Measurements from ENCODE around the gene NDUFA12.
"Not testable (repeated sequence)": the region's sequence is repeated elsewhere in the genome, so short reads cannot be mapped to it uniquely, and the experiment has no call there.

NDUFA12 gene

GRCh38 chr12:94988471-94988870 is 15.0 kb downstream of the NDUFA12 start:
- no peak for ATAC-seq
- TF ChIP-seq ISL1 (CRISPR knock-in tag; IDR thresholded peaks at IDR 0.05) (no peak), ZNF70 (CRISPR knock-in tag; IDR thresholded peaks at IDR 0.05) (no peak), ZNF8 (CRISPR knock-in tag; IDR thresholded peaks at IDR 0.05) (no peak), PPARA (CRISPR knock-in tag; IDR thresholded peaks at IDR 0.05; ENCODE audit: borderline replicate concordance) (no peak), ZNF565 (CRISPR knock-in tag; conservative IDR thresholded peaks at IDR 0.05; ENCODE audit: low read depth) (no peak), GLIS3 (CRISPR knock-in tag; IDR thresholded peaks at IDR 0.05) (no peak), PATZ1 (CRISPR knock-in tag; IDR thresholded peaks at IDR 0.05; ENCODE audit: borderline replicate concordance) (no peak), CSDC2 (CRISPR knock-in tag; IDR thresholded peaks at IDR 0.05) (no peak), SNAI2 (CRISPR knock-in tag; IDR thresholded peaks at IDR 0.05) (no peak), TCF4 (CRISPR knock-in tag; IDR thresholded peaks at IDR 0.05; ENCODE audit: borderline replicate concordance) (no peak), OSR1 (CRISPR knock-in tag; IDR thresholded peaks at IDR 0.05) (no peak), ZFP3 (CRISPR knock-in tag; IDR thresholded peaks at IDR 0.05) (no peak), ESRRG (CRISPR knock-in tag; IDR thresholded peaks at IDR 0.05) (no peak)
- TF ChIP-seq, protein P1, sequence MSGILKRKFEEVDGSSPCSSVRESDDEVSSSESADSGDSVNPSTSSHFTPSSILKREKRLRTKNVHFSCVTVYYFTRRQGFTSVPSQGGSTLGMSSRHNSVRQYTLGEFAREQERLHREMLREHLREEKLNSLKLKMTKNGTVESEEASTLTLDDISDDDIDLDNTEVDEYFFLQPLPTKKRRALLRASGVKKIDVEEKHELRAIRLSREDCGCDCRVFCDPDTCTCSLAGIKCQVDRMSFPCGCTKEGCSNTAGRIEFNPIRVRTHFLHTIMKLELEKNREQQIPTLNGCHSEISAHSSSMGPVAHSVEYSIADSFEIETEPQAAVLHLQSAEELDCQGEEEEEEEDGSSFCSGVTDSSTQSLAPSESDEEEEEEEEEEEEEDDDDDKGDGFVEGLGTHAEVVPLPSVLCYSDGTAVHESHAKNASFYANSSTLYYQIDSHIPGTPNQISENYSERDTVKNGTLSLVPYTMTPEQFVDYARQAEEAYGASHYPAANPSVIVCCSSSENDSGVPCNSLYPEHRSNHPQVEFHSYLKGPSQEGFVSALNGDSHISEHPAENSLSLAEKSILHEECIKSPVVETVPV (CRISPR knock-in tag; IDR thresholded peaks at IDR 0.05): no peak
- TF ChIP-seq, protein P2, sequence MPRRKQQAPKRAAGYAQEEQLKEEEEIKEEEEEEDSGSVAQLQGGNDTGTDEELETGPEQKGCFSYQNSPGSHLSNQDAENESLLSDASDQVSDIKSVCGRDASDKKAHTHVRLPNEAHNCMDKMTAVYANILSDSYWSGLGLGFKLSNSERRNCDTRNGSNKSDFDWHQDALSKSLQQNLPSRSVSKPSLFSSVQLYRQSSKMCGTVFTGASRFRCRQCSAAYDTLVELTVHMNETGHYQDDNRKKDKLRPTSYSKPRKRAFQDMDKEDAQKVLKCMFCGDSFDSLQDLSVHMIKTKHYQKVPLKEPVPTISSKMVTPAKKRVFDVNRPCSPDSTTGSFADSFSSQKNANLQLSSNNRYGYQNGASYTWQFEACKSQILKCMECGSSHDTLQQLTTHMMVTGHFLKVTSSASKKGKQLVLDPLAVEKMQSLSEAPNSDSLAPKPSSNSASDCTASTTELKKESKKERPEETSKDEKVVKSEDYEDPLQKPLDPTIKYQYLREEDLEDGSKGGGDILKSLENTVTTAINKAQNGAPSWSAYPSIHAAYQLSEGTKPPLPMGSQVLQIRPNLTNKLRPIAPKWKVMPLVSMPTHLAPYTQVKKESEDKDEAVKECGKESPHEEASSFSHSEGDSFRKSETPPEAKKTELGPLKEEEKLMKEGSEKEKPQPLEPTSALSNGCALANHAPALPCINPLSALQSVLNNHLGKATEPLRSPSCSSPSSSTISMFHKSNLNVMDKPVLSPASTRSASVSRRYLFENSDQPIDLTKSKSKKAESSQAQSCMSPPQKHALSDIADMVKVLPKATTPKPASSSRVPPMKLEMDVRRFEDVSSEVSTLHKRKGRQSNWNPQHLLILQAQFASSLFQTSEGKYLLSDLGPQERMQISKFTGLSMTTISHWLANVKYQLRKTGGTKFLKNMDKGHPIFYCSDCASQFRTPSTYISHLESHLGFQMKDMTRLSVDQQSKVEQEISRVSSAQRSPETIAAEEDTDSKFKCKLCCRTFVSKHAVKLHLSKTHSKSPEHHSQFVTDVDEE (CRISPR knock-in tag; IDR thresholded peaks at IDR 0.05): no peak
- TF ChIP-seq, protein P3, sequence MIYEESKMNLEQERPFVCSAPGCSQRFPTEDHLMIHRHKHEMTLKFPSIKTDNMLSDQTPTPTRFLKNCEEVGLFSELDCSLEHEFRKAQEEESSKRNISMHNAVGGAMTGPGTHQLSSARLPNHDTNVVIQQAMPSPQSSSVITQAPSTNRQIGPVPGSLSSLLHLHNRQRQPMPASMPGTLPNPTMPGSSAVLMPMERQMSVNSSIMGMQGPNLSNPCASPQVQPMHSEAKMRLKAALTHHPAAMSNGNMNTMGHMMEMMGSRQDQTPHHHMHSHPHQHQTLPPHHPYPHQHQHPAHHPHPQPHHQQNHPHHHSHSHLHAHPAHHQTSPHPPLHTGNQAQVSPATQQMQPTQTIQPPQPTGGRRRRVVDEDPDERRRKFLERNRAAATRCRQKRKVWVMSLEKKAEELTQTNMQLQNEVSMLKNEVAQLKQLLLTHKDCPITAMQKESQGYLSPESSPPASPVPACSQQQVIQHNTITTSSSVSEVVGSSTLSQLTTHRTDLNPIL (CRISPR knock-in tag; IDR thresholded peaks at IDR 0.05; ENCODE audit: low read depth): no peak

GRCh38 chr12:94987801-94988200 is 15.7 kb downstream of the NDUFA12 start:
- no peak for ATAC-seq
- TF ChIP-seq, protein P2 (CRISPR knock-in tag; IDR thresholded peaks at IDR 0.05): no peak

GRCh38 chr12:94987076-94987669 is 16.3 kb downstream of the NDUFA12 start:
- TF ChIP-seq BACH2 (CRISPR knock-in tag; IDR thresholded peaks at IDR 0.05; ENCODE audit: borderline replicate concordance): no peak
- TF ChIP-seq ZNF8 (CRISPR knock-in tag; IDR thresholded peaks at IDR 0.05): no peak
- no peak for TF ChIP-seq CSDC2 (CRISPR knock-in tag; IDR thresholded peaks at IDR 0.05)
- TF ChIP-seq, protein P3 (CRISPR knock-in tag; IDR thresholded peaks at IDR 0.05; ENCODE audit: low read depth): no peak
- TF ChIP-seq TCF4 (CRISPR knock-in tag; IDR thresholded peaks at IDR 0.05; ENCODE audit: borderline replicate concordance): no peak
- no peak for TF ChIP-seq SNAI2 (CRISPR knock-in tag; IDR thresholded peaks at IDR 0.05)
- no peak for TF ChIP-seq ISL1 (CRISPR knock-in tag; IDR thresholded peaks at IDR 0.05)
- no peak for TF ChIP-seq ESRRG (CRISPR knock-in tag; IDR thresholded peaks at IDR 0.05)
- TF ChIP-seq ZC3H10 (CRISPR knock-in tag; IDR thresholded peaks at IDR 0.05): no peak
- no peak for TF ChIP-seq PPARA (CRISPR knock-in tag; IDR thresholded peaks at IDR 0.05; ENCODE audit: borderline replicate concordance)
- TF ChIP-seq PATZ1 (CRISPR knock-in tag; IDR thresholded peaks at IDR 0.05; ENCODE audit: borderline replicate concordance): no peak
- TF ChIP-seq, protein P2 (CRISPR knock-in tag; IDR thresholded peaks at IDR 0.05): no peak
- TF ChIP-seq ZFP3 (CRISPR knock-in tag; IDR thresholded peaks at IDR 0.05): no peak
- no peak for ATAC-seq

DNA sequence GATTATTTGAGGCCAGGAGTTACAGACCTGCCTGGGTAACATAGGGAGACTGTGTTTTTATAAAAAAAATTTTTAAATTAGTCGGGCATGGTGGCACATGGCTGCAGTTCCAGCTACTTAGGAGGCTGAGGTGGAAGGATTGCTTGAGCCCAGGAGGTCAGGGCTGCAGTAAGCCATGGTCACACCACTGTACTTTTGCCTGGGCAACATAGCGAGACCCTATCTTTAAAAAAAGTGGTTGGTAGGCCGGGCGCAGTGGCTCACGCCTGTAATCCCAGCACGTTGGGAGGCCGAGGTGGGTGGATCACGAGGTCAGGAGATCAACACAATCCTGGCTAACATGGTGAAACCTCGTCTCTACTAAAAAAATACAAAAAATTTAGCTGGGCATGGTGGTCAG is 18.4 kb downstream of the NDUFA12 start:
- ATAC-seq: not testable (repeated sequence)

All from SK-N-SH treated with all-trans-retinoic acid at 6 μM for 48 hours (cell line).